Erythroblast (primary cell): ENCODE measurements around the gene MAPK14.

Source experiments
- GATA1 ChIP-seq: IDR thresholded peaks from 2 replicates; pipeline ENCODE4 v1.6.1; 2011; ENCODE audit warnings: low read depth, mild to moderate bottlenecking, control low read depth, low read length, moderate library complexity
- POLR2A ChIP-seq: IDR thresholded peaks from 2 replicates; pipeline ENCODE4 v1.6.1; 2011; ENCODE audit warnings: mild to moderate bottlenecking, low read length

DNA sequence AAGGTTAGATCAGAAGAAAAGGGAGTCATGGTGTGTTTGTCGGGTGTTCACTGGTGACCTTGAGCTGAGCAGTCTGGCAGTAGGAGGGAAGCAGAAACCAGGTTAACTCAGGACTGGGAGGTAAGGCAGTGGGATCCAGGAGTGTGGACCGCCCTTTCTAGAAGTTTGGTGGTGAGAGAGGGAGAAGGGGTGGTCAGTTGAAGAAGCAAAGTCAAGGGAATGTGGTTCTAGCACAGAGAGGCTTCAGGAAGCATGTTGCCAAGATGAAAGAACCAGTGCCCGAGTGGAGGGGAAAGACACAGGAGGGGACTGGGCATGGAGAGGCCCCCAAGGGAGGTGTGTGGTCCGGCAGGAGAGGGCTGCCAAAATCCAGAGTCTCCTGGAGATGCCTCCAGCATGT, 106.3 kb downstream of the MAPK14 start:
- TF ChIP-seq POLR2A (no peak), GATA1 (no peak)
